OCI-LY3 (cell line): ENCODE results near the gene ECI2.
A peak's percentile ranks its signal among the peaks of the same experiment; 100 is the strongest.

Experiments used
- H2AFZ ChIP-seq: fragments of 200-600, 300-600 bp; shearing (Covaris generic); 2 replicates; pipeline ENCODE4 v1.6.0; 2014; ENCODE audit warnings: antibody characterized with exemption, low read depth, low read length
- H3K27ac ChIP-seq: fragments of 200-600, 300-600 bp; sonication (generic); 2 replicates; pipeline ENCODE4 v1.5.1; 2014; ENCODE audit warnings: mild to moderate bottlenecking, low read length, moderate library complexity, mixed read lengths
- H3K27me3 ChIP-seq: fragments of 200-600, 300-600 bp; sonication (generic); 2 replicates; pipeline ENCODE4 v1.6.1; 2014; ENCODE audit warnings: low read depth, low read length, mixed read lengths
- H3K36me3 ChIP-seq: fragments of 200-600, 300-600 bp; sonication (generic); replicated peaks from 2 replicates; pipeline ENCODE3; 2014; ENCODE audit warnings: low read depth, low read length, mixed read lengths
- H3K4me1 ChIP-seq: fragments of 300-600, 200-600 bp; sonication (generic); 2 replicates; pipeline ENCODE4 v1.6.1; 2014; ENCODE audit warnings: low read length, mixed read lengths
- H3K4me2 ChIP-seq: fragments of 200-600, 300-600 bp; sonication (generic); 2 replicates; pipeline ENCODE4 v1.6.1; 2014; ENCODE audit warnings: low read length, mixed read lengths
- H3K4me3 ChIP-seq: fragments of 300-600, 200-600 bp; sonication (generic); 2 replicates; pipeline ENCODE4 v1.5.1; 2014; ENCODE audit warnings: antibody characterized with exemption, mild to moderate bottlenecking, low read length, moderate library complexity
- H3K79me2 ChIP-seq: fragments of 300-600, 200-600 bp; shearing (Covaris generic); 2 replicates; pipeline ENCODE4 v1.6.1; 2014; ENCODE audit warnings: mild to moderate bottlenecking, low read length, mixed read lengths
- H3K9ac ChIP-seq: fragments of 300-600, 200-600 bp; shearing (Covaris generic); 2 replicates; pipeline ENCODE4 v1.6.0; 2014; ENCODE audit warnings: mild to moderate bottlenecking, low read length, moderate library complexity
- H3K9me3 ChIP-seq: fragments of 200-600, 300-600 bp; shearing (Covaris generic); 2 replicates; pipeline ENCODE4 v1.6.1; 2014; ENCODE audit warnings: low read length, mixed read lengths; ENCODE audit not compliant: insufficient read depth
- H4K20me1 ChIP-seq: fragments of 200-600, 300-600 bp; sonication (generic); 2 replicates; pipeline ENCODE4 v1.6.1; 2016; ENCODE audit warnings: low read length, mixed read lengths; ENCODE audit not compliant: insufficient read depth
- EZH2phosphoT487 ChIP-seq: fragments of 200-600 bp; shearing (Covaris generic); IDR thresholded peaks from 2 replicates; pipeline ENCODE4 v1.6.1; 2018; ENCODE audit warnings: antibody characterized with exemption, mixed run types, low read depth
- TF ChIP-seq, protein P1 (sequence below): fragments of 200-600, 300-600 bp; sonication (generic); IDR thresholded peaks from 2 replicates; pipeline ENCODE4 v1.5.1; 2014; ENCODE audit warnings: antibody characterized with exemption, low read length, low read depth

The ECI2 gene

DNA sequence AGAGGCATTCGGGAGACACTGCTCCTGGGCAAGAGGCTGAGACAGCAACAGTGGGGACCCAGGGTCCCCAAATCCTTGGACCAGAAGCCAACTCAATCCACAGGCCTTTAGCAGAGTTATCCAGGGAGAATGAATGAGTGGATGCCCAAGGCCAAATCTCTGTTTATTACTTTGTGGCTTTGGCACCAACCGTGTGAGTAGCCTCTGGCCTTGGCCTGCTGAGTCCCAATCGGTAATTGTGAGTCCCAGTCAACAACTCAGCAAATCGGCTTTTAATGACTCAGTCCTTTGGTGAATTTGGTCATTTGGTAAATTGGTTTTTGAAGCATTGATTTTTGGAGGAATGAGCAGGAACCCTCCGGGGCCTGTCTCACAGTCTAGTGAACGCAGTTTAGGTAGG lies 29.1 kb upstream of the ECI2 start:
- Histone ChIP-seq H3K4me3 (no peak overlapping the region), H3K4me2 (no peak overlapping the region), H3K36me3 (no peaks in the 10 kb centered on the region), H3K9ac (no peak overlapping the region), H3K79me2 (no peaks in the 10 kb centered on the region), H3K27ac (no peak overlapping the region), H3K27me3 (no peaks in the 10 kb centered on the region), H3K9me3 (no peaks in the 10 kb centered on the region), H4K20me1 (no peaks in the 10 kb centered on the region), H3K4me1 (no peaks in the 10 kb centered on the region), H2AFZ (no peak overlapping the region)
- no peak for TF ChIP-seq EZH2phosphoT487
- TF ChIP-seq, protein P1, sequence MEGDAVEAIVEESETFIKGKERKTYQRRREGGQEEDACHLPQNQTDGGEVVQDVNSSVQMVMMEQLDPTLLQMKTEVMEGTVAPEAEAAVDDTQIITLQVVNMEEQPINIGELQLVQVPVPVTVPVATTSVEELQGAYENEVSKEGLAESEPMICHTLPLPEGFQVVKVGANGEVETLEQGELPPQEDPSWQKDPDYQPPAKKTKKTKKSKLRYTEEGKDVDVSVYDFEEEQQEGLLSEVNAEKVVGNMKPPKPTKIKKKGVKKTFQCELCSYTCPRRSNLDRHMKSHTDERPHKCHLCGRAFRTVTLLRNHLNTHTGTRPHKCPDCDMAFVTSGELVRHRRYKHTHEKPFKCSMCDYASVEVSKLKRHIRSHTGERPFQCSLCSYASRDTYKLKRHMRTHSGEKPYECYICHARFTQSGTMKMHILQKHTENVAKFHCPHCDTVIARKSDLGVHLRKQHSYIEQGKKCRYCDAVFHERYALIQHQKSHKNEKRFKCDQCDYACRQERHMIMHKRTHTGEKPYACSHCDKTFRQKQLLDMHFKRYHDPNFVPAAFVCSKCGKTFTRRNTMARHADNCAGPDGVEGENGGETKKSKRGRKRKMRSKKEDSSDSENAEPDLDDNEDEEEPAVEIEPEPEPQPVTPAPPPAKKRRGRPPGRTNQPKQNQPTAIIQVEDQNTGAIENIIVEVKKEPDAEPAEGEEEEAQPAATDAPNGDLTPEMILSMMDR, result no peak

DNA sequence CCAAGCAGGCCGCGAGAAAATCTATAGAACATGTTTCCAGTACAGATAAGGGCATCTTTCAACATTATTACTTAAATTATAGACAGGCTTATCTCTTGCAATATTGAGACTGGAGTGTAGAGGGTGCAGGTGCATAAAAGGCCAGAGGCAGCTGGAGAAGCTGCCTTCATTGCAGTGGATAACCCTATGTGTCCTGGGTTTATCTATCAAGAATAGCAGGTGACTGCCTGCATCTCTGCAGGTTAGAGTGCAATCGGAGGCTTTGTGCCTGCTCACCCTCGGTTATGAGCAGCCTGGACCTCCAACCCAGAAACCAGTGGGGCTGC lies 28.7 kb upstream of the ECI2 start:
- TF ChIP-seq, protein P1, result peak; percentile 20; the same call in 1 of the 2 replicates
- TF ChIP-seq EZH2phosphoT487, result no peak
- Histone ChIP-seq H3K27me3 (no peaks in the 10 kb centered on the region), H3K9ac (no peak overlapping the region), H3K9me3 (no peaks in the 10 kb centered on the region), H2AFZ (no peak overlapping the region), H4K20me1 (no peaks in the 10 kb centered on the region), H3K27ac (no peak overlapping the region), H3K4me2 (no peak overlapping the region), H3K4me1 (no peaks in the 10 kb centered on the region), H3K79me2 (no peaks in the 10 kb centered on the region), H3K4me3 (no peak overlapping the region), H3K36me3 (no peaks in the 10 kb centered on the region)

DNA sequence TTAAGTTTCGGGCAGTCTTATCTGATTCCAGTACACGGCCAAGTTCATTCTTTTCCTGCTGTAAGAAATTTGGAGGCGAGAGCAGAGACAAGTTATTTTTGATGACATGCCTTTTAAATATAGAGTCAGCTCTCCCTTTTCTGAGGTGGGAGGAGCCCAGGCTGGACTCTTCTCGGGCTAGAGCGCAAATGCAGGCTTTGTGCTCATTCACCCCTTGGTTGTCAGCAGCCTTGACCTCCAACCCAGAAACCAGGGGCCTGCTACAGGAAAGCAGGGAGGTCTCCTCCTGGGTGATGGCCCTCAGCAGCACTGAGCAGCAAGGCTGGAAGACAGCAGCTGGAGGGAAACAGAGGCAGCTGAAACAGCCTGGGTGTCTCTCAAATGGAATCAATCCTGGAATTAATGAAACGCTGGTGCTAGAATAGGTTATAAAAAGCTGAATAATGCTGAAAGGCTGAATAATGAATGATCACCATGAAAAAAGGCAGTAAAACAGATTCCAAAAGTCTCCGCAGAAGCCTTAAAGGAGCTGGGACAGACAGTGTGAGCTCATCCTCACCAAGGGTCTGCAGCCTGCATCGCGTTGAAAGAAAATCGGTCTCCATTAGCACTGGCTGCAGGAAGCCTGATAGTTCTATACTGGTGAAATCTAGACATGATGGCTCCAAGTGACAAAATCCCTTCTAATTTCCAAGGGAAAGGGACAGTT lies 28.2 kb upstream of the ECI2 start:
- no peak overlapping the region for H3K9ac ChIP-seq
- TF ChIP-seq, protein P1, result no peak
- no peak for TF ChIP-seq EZH2phosphoT487
- no peaks in the 10 kb centered on the region for H3K79me2 ChIP-seq
- no peak overlapping the region for H3K27ac ChIP-seq
- H4K20me1 ChIP-seq, result no peaks in the 10 kb centered on the region
- H3K27me3 ChIP-seq, result no peaks in the 10 kb centered on the region
- H3K4me3 ChIP-seq, result no peak overlapping the region
- no peaks in the 10 kb centered on the region for H3K9me3 ChIP-seq
- H3K4me1 ChIP-seq, result no peaks in the 10 kb centered on the region
- H3K4me2 ChIP-seq, result no peak overlapping the region
- no peak overlapping the region for H2AFZ ChIP-seq
- no peaks in the 10 kb centered on the region for H3K36me3 ChIP-seq

DNA sequence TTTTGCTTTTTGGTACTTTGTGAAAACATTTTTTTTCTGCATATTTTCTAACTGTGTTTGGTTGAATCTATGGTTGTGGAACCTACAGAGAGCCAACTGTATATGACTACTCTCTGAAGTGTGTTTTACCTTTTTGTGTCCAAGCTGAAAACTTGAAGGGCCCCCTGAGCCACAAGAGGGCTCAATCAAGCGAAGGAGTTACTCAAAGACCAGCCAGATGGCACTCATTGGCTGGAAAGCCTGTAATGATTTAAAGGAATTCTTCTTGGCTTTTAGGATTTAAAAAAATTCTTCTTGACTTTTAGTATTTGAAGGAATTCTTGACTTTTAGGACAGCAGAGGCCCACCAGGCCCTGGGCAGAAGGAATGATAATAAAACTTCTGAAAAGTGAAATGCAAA lies 27.0 kb upstream of the ECI2 start:
- Histone ChIP-seq H2AFZ (no peak overlapping the region), H3K4me1 (no peaks in the 10 kb centered on the region), H3K27me3 (no peaks in the 10 kb centered on the region), H3K27ac (no peak overlapping the region), H3K4me3 (no peak overlapping the region), H3K36me3 (no peaks in the 10 kb centered on the region), H3K79me2 (no peaks in the 10 kb centered on the region), H3K4me2 (no peak overlapping the region), H4K20me1 (no peaks in the 10 kb centered on the region), H3K9me3 (no peaks in the 10 kb centered on the region), H3K9ac (no peak overlapping the region)
- TF ChIP-seq, protein P1, result no peak
- TF ChIP-seq EZH2phosphoT487, result no peak
